Ovary (tissue), 9 donors: ENCODE measurements around the gene FAM117B. TPM values are rescaled to one million over a fixed set of nuclear protein-coding genes. Genes with fewer than 3 reads are reported as not detected.

Experiments
- DNase-seq, 5 donors: peaks; one replicate each; pipeline ENCODE4 v3.0.0-alpha.2; 2019 to 2020
- H3K27ac ChIP-seq, 2 donors: fragments of 200-600 bp; one replicate each; pipeline versions ENCODE4 v1.5.1 to v1.8.0; 2019 to 2022
- H3K27me3 ChIP-seq: fragments of 200-600 bp; one replicate; pipeline ENCODE4 v1.8.0; 2022
- H3K36me3 ChIP-seq: fragments of 200-600 bp; sonication (generic); one replicate; pipeline ENCODE4 v1.5.1; 2019
- H3K4me1 ChIP-seq: one replicate; pipeline ENCODE4 v1.8.1; 2013; ENCODE audit warnings: mild to moderate bottlenecking, moderate library complexity; ENCODE audit not compliant: insufficient read depth
- H3K4me3 ChIP-seq: fragments of 200-600 bp; sonication (generic); one replicate; pipeline ENCODE4 v1.5.1; 2017
- H3K9me3 ChIP-seq, 2 donors: fragments of 200-600 bp in 1 of 2; sonication (generic) in 1 of 2; one replicate each; pipeline versions ENCODE4 v1.5.1 to v1.8.1; 2013 to 2019; ENCODE audit warnings: mild to moderate bottlenecking in 1 of 2, moderate library complexity in 1 of 2
- EP300 ChIP-seq: sonication (generic); formaldehyde crosslinking; IDR thresholded peaks from one replicate; pipeline ENCODE4 v1.6.1; 2017; ENCODE audit warnings: antibody characterized with exemption
- POLR2A ChIP-seq: fragments of 450-650 bp; IDR thresholded peaks from one replicate; pipeline ENCODE4 v1.6.1; 2017; ENCODE audit warnings: antibody characterized with exemption, mild to moderate bottlenecking, moderate library complexity
- WGBS, 3 donors: extraction: QIAGEN DNeasy Blood & Tissue Kit in 1 of 3; methylation state at CpG; one replicate each; pipeline versions ENCODE4 v1.1.5 to v1.1.7; 2013 to 2017; 5-methylcytosine and 5-hydroxymethylcytosine counted together
- intact Hi-C, 4 donors: fragments of 100-400 bp; cut with DNase I; formaldehyde crosslinking; loops; one replicate each; pipeline versions ENCODE4 v1.11.0 to v1.15.1; 2022 to 2023
- polyA plus RNA-seq, 2 donors: library from polyadenylated mRNA; stranded (reverse); fragments of 200-250 nt in 1 of 2; fragments of 350-450 nt in 1 of 2; fragmentation: Illumina TruSeq in 1 of 2; extraction: RNeasy Lipid Tissue Mini Kit (QIAGEN cat#74804) in 1 of 2; gene quantifications; one replicate each; pipeline ENCODE4 v1.2.3, GENCODE V29; 2013 to 2014
- total RNA-seq, 7 donors: library from RNA; depleted of rRNA in 2 of 7; stranded (reverse); fragments of >200 nt in 2 of 7; fragmentation: NEBNext Ultra II Directional in 3 of 7; extraction: Animal tissue kit (Norgen Biotek cat#: 25700) in 3 of 7; gene quantifications; one replicate each; pipeline versions ENCODE4 v1.1.0 to v1.2.4, GENCODE V29; 2016 to 2023
- TF ChIP-seq, protein P1 (sequence below), 3 donors: fragments of 450-650 bp in 2 of 3; fragments of 200-600 bp in 1 of 3; IDR thresholded peaks; one replicate each; pipeline versions ENCODE4 v1.5.1 to v1.8.0; 2016 to 2022; ENCODE audit warnings: antibody characterized with exemption in 3 of 3, mild to moderate bottlenecking in 1 of 3
- donor health status: DM: no; HTN: no; CAD: no; lungs with moderate emphysema.
- donor health status: DM: no; HTN: no; CAD: no.
- donor health status: Bipolar disorder and iron deficiency.
- donor health status: DM: yes; HTN: yes; CAD: no.
- donor health status: DM: no; HTN: no; CAD: no.
- donor health status: DM: yes; HTN: yes; CAD: no.

FAM117B gene
- total and polyA plus RNA-seq, 9 donors = 5.1 to 13.6 (median 9.8) TPM

DNA sequence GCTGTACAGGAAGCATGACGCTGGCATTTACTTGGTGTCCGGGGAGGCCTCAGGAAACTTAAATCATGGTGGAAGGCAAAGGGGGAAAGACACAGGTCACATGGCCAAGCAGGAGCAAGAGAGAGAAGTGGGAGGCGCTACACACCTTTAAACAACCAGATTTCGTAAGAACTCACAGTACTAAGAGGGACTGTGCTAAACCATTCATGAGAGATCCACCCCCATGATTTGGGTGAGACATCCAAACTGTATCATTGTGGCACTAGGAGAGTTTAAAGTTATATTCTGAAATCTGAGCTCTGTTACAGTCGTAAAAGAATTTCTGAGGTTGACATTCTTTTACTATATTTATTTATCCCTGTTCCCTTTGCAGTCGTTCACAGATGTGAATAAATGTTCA, 120.2 kb downstream of the FAM117B start:
- no peaks in the 10 kb centered on the region for H3K36me3 ChIP-seq
- intact Hi-C loops = no loop called here
- no peaks in the 10 kb centered on the region for H3K4me1 ChIP-seq
- no peak for TF ChIP-seq POLR2A
- no peak for TF ChIP-seq EP300
- TF ChIP-seq, protein P1, sequence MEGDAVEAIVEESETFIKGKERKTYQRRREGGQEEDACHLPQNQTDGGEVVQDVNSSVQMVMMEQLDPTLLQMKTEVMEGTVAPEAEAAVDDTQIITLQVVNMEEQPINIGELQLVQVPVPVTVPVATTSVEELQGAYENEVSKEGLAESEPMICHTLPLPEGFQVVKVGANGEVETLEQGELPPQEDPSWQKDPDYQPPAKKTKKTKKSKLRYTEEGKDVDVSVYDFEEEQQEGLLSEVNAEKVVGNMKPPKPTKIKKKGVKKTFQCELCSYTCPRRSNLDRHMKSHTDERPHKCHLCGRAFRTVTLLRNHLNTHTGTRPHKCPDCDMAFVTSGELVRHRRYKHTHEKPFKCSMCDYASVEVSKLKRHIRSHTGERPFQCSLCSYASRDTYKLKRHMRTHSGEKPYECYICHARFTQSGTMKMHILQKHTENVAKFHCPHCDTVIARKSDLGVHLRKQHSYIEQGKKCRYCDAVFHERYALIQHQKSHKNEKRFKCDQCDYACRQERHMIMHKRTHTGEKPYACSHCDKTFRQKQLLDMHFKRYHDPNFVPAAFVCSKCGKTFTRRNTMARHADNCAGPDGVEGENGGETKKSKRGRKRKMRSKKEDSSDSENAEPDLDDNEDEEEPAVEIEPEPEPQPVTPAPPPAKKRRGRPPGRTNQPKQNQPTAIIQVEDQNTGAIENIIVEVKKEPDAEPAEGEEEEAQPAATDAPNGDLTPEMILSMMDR (IDR thresholded peaks at IDR 0.05) = no peak
- no peak for DNase-seq
- H3K4me3 ChIP-seq = no peak overlapping the region
- H3K27me3 ChIP-seq = no peaks in the 10 kb centered on the region
- H3K9me3 ChIP-seq = no peaks in the 10 kb centered on the region
- 76 to 80% (median 79%) methylated on average over 6 of the region's 6 CpGs for WGBS, 3 donors
- no peak overlapping the region for H3K27ac ChIP-seq

DNA sequence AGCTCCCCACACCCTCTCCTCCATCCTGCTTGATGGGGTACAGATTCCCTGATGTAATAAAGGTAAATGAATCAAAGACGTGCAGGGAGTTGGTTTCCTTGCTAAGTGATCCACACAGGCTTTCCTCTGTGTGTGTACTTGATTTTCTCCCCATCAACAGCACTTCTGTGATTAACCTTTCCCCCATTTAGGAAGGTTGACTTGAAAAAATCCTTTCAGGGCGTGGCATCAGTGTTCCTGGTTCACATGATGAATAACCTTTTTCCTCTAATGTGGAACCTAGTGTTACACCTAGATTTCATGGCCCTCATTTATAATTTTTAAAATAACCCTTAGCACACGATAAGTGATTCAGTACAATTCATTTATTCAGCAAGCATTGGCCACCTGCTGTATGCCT, 121.8 kb downstream of the FAM117B start:
- no peaks in the 10 kb centered on the region for H3K4me1 ChIP-seq
- no peaks in the 10 kb centered on the region for H3K9me3 ChIP-seq
- no peak for DNase-seq
- TF ChIP-seq, protein P1 (IDR thresholded peaks at IDR 0.05) = no peak
- TF ChIP-seq POLR2A (no peak), EP300 (no peak)
- no peak overlapping the region for H3K27ac ChIP-seq
- no peaks in the 10 kb centered on the region for H3K36me3 ChIP-seq
- no peak overlapping the region for H3K4me3 ChIP-seq
- H3K27me3 ChIP-seq = no peaks in the 10 kb centered on the region
- intact Hi-C loops = no loop called here
- WGBS, 3 donors = 97 to 100% (median 97%) methylated on average over 3 of the region's 3 CpGs

DNA sequence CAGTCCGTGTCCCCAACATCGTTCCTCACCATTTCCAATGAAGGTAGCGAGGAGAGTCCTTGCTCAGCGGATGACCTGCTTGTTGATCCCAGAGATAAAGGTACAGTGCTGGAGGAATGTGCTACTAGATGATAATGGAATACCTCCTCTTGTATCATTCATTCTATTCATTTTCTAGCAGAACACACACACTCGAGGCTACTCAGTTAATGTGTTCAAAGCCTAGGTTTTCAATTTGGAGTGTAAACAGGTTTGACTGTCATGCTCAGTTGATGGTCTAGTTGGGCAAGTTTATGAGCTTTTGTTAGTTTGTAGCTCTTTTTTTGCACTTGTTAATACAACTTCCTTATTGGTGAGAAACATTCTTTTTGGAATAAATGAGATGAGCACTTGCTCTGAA, 122.6 kb downstream of the FAM117B start:
- no peak overlapping the region for H3K4me3 ChIP-seq
- DNase-seq = no peak
- no peaks in the 10 kb centered on the region for H3K36me3 ChIP-seq
- WGBS, 3 donors = 91 to 94% (median 93%) methylated on average over 5 of the region's 5 CpGs
- H3K27me3 ChIP-seq = no peaks in the 10 kb centered on the region
- TF ChIP-seq EP300 (no peak), POLR2A (no peak)
- TF ChIP-seq, protein P1 (IDR thresholded peaks at IDR 0.05) = no peak
- intact Hi-C loops = no loop called here
- H3K27ac ChIP-seq = no peak overlapping the region
- no peaks in the 10 kb centered on the region for H3K9me3 ChIP-seq
- no peaks in the 10 kb centered on the region for H3K4me1 ChIP-seq

DNA sequence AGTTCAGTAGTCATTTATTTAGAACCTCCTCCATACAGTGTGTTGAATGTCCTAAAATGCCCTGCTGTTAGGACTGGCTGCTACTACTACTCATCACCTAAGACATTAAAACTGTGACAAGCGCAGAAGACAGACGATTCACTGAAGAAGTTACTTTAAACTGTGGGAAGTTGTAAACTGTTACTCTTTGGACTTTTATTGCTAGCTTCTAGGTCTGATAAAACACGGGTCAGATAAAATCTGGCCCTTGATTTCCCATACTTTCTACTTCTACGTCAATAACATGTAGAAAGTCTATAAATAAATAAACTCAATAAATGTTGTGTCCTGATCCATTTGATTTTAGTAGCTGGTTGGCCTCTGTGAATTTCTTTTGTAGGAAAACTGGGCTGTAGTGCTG, 123.4 kb downstream of the FAM117B start:
- H3K4me3 ChIP-seq = no peak overlapping the region
- H3K27me3 ChIP-seq = no peaks in the 10 kb centered on the region
- TF ChIP-seq EP300 = no peak
- 77 to 83% (median 79%) methylated on average over 4 of the region's 4 CpGs for WGBS, 3 donors
- H3K36me3 ChIP-seq = no peaks in the 10 kb centered on the region
- no peaks in the 10 kb centered on the region for H3K9me3 ChIP-seq
- DNase-seq = no peak
- no peaks in the 10 kb centered on the region for H3K4me1 ChIP-seq
- H3K27ac ChIP-seq = no peak overlapping the region
- intact Hi-C loops = no loop called here

DNA sequence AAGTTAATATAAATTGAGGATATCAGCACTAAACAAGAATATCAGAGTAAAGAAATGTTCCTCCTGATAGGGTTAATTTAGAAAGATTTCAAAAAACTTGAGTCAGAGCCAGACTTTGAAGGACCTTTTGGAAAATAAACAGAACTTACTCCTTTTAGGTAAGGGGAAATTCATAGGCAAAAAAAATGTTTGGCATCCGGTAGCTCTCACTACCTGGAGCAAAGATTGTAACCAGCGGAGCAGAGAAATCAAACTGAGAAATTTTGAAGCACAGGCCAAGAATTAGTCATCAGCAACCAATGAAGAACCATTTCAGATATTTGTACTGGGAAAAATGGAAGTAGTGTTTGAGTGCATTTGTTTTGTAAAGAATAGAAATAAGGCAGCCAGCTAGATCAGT, 123.8 kb downstream of the FAM117B start:
- TF ChIP-seq EP300 = no peak
- TF ChIP-seq POLR2A = no peak
- TF ChIP-seq, protein P1 (IDR thresholded peaks at IDR 0.05) = no peak
- Histone ChIP-seq H3K4me3 (no peak overlapping the region), H3K36me3 (no peaks in the 10 kb centered on the region), H3K4me1 (no peaks in the 10 kb centered on the region), H3K9me3 (no peaks in the 10 kb centered on the region), H3K27ac (no peak overlapping the region), H3K27me3 (no peaks in the 10 kb centered on the region)
- no peak for DNase-seq
- intact Hi-C loops = no loop called here
- WGBS, 3 donors = 91 to 94% (median 91%) methylated on average over 2 of the region's 2 CpGs
